Germinal center (tissue), 1 donor: Measurements from ENCODE around the gene FOXO1.
A peak's percentile ranks its signal among the peaks of the same experiment; 100 is the strongest.

Experiments
- DNase-seq: peaks from one replicate; pipeline ENCODE4 v3.0.0; 2012; ENCODE audit warnings: mixed read lengths, low spot score

FOXO1 gene

DNA sequence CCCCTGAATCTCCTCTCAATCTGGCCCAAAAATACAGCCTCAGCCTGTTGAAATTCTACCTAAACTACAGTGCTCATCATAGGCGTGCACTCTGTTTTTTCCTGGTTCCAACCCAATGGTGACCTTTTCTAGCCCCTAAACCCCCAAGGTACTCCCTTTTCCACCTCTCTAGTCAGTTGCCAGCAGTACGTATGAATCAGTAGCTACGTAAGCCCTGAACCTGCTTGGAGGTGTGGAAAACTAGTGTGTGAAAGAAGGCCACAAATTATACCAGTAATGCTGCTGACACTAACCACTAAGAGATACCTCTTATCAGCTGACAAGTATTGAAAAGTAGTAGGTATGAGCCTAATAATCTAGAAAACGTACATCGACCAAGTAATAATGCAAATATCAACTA, 60.9 kb downstream of the FOXO1 start:
- no peak for DNase-seq

DNA sequence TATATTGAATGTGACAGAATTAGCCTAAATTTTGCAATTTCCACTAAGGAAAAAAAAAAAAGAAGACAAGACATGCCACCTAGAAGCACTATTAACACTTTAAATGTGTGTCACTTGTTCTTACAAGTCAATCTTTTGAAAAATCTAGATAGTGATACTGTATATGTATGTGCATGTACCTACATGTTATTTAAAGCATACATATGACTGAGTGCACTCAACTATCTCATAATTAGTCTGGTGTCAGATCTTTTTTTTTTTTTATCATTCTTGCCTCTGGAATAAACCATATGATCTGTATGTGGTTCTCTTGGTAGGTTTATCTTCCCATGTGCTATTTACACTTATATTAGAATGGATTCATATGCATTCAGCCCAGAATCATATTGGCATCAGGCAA, 62.3 kb downstream of the FOXO1 start:
- DNase-seq: no peak

DNA sequence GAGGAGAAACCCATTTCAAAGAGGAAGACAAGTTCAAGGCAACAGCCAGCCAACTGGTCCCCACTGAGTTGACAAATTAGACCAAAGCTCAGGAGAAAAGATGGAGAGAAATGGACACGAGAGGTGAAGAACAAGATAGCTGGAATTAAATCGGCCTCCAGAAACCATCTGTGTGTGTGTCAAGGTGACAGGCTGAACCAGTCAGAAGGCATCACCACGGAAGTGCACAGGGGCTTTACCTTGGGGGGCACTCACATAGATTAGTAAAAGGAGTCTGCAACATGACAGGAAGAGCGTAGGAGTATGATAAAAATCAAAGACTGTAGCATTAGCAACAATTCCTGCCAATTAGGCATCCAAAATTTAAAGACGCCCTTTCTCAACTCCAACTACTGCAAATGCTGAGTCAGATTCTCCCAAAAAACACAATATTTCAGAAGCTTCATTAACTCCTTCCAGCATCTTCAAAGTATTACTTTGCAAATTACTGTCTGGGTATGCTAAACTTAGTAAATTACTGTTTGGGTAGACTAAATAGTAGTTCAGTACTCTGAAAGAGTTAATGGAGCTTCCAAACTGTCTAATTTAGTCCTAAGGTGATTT, 66.2 kb downstream of the FOXO1 start:
- no peak for DNase-seq

DNA sequence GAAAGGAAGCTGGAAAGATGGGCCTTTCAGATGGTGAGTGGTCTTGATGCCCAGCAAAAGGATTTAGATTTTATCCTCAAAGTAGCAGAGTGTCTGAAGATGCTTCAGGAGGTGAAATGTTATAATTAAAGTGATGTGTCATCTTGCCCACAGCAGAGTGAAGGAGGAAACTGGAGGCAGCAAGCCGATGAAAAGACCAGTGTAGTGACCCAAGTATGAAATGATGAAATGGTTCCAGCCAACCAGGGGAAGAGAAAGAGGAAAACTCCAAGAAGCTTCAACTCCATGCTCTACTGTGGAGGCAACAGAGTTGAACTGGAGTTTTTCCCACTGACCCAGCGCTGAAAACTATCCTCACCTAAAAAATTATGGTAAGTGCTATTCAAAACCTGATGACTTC, 66.7 kb downstream of the FOXO1 start:
- DNase-seq: no peak

DNA sequence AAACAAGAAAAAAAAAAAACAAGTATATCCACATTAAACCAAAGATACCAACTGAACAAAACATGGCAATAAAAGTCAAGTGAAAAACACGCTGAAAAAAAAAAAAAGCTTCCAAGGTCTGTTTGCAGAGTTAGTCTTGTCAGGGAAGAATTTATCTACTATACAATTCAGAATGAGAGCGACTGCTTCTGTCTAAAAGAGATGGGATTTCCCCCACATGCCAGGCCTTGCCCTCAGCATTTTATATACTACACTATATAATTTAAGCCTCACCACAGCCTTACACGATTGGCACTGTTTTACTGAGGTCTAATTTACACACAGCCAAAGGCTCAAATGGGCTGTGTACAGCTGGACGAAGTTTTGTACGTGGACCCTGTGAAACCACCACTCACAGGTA, 67.3 kb downstream of the FOXO1 start:
- DNase-seq: no peak

DNA sequence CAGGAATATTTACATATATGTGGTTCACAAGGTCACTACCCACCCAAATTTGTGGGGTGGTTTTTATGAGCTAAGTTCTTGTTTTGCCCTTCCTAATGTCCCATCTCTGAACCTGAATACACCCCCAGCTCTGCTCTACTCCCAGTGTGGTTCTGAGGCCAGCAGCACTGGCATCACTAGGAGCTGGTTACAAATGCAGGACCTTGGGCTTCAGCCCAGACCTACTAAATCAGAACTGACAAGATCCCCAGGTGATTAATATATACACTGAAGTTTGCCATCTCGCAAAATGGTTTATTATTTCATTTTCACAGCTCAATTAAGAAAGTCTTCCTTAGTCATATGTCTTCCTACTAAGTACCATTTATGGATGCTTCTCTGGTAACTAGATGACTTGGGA, 67.9 kb downstream of the FOXO1 start:
- no peak for DNase-seq

DNA sequence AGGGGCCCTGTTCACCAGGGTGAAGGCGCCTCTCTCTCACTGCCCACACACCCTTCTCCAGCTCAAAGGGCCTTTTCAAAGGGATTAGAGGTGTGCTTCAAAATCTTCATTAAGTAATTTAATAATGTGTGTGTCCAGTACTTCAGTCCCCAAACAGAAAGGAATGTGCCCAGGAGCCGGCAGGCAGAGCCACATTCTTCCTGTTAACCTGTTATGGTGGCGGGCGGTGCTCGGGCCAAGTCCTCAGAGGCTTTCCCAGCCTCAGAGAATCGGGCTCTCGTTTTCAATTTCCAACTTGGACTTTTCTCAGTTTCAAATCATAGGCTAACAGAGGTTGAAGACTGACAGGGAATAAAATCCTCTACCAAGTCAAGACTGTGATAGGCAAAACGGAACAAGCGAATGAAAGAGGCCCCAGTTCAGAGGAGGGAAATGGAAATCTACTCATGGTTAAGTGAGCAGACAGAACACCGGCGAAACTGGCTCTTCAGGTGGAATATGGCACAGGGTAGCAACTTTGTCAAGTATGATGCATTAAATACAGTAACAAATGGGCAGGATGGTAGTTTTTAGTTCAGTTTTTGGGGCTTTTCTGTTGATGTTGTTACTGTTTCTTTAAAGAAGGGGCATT, 68.6 kb downstream of the FOXO1 start:
- DNase-seq: no peak

DNA sequence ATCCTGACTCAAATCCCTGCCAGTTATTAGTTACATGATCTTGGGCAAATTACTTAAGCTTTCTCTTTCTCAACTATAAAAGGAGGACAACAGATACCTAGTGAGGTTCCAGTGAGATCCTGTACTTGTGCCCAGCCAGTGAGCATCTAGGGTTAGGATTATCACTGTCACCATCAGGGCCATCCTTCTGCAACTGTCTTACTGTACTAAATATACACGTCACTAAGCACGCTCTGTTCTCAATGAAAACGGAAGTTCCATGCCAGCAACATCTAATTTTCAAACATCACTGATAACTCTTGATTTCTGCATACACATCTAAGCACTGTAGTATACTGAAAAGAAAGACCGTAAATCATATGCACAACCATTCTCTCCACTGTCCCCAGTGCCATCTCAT, 70.0 kb downstream of the FOXO1 start:
- DNase-seq: peak; percentile 47

DNA sequence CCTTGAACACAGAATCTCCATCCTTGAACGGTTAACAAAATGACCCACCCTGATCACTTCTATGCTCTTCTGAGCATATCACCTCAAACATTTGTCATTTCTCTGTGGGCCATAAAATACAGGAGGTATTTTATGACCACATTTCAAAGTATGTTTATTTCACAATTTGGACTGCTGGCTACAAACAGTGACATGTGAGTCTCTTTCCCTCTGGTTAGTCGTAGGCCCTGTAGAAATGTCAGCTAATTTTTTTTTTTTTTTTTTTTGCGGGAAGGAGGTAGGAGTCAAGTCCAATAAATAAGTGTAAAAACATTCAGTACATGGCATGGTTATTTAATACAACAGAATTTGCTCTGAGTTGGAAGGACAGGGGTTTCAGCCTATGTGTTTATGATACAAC, 70.7 kb downstream of the FOXO1 start:
- DNase-seq: no peak

DNA sequence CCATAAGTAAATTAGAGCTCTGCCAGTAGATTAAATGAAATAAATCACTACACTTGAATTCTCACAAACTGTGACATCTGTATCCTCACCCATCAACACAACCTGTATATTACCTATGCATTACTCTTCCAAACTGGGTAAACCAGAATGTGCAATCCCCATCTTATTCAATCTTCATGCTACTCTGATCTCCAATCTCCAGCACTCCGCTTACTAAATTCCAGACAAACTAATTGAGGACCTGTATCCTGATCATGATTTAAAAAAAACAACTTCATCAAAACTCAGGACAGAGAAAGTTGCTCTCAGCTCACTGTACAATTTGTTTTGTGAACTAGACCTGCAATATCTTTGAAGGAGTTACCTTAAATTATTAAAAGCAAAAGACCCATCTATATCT, 74.4 kb downstream of the FOXO1 start:
- no peak for DNase-seq

DNA sequence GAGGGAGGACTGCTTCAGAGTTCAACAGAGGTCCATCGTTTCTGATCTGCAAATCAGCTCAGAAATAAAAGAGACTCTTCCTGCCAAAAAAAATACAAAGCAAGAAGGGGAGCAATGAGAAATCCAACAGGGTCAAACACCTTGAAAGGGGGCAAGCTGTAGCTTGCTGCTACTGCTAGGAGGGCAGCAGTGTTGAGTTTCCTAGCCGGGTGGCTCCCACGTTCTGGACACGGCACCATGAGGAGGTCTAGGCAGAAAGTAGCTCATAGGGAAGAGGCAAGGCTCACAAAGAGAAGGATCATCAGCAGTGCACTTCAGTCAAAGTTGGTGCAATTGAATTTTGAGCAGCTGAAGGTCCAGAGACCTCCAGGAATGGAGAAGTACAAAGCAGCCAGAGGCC, 75.3 kb downstream of the FOXO1 start:
- no peak for DNase-seq

DNA sequence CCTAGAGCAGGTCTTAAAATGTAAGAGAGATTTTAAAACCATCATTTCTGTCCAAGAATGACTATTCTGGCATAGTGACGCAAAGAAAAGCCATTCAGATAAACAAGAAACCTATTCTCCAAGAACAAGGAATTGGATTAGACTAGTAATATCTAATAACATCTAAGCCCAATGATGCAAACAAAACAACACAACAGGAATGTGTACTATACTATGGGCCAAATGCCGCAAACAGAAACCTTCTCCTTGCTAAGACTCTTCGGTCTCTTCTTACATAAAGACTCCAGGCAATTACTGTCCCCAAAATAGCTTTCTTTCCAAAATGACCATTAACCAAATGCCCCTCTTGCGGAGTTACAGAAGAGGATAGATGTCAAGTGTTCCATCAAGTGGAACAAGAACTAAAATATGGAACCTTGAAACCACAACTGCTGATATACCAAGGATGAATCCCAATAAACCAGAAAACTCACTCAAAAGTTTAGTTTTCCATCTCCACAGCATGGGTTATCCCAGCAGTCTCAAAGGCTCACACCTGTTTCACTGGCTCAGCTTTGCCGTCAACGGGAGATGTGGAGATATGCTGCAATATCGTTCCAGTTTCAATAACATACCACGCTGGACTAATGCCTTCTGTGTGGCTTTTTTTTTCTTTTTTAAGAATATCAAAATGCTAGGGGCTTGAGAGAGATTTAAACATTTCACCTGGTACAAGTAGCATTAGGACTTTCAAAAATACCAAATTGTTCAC, 76.2 kb downstream of the FOXO1 start:
- no peak for DNase-seq

DNA sequence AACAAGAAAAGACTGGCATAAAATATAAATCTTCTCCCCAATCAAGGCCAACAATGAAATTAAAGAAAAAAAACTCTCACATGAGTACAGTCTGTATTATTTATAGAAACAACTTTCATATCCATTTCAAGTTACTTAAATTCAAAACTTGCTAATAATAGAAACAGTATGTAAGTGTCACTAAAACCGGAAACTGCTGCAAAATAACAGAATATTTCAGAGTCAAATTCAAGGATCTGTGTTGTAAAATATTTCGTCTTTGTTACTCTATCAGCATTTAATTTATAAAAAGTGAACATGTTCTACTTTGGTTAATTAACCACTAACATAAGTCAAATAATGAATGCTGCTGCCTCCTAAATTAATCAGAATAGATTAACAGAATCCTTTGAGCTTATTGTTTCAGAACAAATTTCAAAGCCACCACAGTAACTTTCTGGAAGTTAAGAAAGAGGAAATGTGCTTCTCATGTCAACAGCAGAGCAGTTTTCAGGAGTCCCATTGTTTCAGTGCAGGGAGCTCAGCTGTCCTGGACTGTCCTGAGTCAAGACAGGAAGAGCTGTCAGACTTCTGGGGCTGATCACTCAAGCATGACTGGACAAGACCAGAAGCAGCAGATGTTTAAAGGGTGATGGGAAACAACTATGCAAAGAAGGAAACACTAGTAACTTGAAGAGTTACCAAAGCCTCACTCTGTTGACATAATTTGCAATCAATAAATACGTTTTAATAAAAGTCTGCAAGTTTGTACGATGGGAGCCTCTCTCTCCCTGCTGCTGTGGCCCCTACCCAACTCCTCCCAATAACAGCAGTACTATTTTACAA, 76.9 kb downstream of the FOXO1 start:
- peak; percentile 69 for DNase-seq

DNA sequence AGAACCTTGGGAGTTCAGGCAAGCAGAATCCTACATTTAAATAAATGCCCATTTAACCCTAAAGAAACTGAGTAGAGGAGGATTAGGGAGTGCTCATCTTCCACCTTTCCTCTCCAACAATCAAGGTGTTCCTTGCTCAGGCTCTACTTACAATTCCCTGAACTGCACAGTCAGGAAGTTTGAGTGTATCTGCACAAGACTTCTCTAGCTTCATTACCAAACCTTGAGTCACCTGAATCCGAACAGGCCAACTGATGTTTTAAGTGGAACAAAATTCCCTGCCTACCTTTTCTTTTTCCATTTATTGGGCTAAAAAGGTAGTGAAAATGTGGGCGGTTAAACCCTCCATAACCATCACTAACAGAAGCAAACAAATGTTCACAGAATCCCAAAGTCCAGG, 78.3 kb downstream of the FOXO1 start:
- no peak for DNase-seq

DNA sequence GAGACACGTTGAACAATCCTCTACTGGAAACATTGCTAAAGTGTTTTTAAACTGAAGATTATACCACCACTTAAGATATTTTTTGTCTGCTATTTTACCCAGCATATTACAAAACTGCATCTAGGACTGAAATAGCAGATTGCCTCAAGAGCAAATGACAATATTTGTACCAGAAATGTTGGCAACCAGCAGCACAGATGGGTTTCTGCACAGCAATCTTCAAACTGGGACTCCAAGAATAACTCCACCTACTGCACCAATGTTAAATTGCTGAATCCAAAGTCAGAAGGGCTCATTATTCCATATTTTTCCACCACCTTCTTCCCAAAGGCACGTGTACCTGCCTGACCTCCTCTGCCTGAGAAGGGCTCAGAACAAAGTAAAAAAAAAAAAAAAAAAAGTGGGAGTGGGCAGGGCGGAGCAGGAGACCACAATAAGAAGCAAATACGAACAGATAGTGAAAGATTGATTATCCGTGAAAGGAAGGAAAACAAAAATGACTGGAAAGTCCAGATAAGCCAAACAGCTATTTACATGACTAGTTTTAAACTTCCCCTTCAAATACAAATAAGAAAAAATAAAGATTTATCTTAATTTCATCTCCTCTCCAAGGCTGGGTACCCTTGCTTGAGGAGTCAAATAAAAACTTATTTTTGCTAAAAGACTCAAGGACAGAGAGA, 79.4 kb downstream of the FOXO1 start:
- DNase-seq: no peak

DNA sequence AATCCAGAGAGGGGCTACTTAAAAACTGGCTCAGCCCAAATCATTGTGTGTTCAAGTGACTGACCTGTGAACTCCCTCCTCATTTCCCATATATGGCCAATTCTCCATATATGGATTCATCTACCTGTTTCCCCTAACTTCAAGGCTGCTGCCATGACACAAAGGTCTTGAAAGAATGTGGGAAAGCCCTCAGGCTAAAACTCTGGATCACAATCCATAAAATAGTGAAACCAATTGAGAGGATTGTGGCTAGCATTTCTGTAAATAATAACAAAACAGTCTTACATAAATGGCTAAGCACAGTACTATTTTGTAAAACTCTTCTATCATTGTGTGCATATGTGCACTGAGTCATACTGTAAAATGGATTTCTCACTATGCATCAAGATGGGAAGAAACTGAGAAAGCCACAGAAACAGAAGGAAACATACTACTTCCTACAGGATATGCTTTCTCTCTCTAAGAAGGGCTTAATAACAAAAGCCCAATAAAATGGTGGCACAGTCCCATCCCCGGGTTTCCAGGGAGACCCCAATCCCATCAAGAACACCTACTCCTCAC, 80.5 kb downstream of the FOXO1 start:
- no peak for DNase-seq

DNA sequence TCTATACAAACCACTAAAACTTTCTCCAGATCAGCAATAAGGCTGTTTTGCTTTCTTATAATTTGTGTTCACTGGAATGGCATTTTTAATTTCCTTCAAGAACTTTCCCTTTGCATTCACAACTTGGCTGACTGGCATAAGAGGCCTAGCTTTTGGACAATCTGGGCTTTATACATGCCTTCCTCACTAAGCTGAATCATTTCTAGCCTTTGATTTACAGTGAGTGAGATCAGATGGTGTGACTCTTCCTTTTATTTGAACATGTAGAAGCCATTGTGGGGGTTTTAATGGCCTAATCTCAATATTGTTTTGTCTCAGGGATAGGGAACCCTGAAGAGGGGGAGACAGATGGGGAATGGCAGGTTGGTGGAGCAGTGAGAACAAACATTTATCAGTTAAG, 82.7 kb downstream of the FOXO1 start:
- no peak for DNase-seq

DNA sequence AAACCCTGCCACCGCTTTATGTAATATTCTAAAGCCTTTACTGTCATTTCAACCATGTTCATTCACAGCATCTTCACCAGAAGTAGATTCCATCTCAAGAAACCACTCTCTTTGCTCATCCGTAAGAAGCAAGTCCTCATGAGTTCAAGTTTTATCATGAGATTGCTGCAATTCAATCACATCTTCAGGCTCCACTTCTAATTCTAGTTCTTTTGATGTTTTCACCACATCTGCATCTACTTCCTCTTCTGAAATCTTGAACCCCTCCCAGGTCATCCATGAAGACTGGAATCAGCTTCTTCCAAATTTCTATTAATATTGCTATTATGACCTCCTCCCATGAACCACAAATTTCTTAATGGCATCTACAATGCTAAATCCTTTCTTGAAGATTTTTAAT, 83.9 kb downstream of the FOXO1 start:
- DNase-seq: no peak

DNA sequence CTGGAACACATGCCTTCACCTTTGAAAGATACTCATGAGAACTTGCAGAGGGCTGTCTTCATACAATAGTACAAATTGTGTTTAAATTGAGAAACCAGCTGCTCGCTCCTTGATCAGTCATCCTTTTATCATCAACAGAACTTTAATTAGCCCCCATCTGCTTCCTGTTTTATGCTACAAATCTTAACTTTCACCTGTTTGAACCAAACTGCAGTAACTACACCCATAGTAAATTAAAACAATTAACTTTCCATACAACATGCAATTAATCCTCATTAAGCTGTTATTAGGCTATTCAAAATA, 85.2 kb downstream of the FOXO1 start:
- DNase-seq: no peak

DNA sequence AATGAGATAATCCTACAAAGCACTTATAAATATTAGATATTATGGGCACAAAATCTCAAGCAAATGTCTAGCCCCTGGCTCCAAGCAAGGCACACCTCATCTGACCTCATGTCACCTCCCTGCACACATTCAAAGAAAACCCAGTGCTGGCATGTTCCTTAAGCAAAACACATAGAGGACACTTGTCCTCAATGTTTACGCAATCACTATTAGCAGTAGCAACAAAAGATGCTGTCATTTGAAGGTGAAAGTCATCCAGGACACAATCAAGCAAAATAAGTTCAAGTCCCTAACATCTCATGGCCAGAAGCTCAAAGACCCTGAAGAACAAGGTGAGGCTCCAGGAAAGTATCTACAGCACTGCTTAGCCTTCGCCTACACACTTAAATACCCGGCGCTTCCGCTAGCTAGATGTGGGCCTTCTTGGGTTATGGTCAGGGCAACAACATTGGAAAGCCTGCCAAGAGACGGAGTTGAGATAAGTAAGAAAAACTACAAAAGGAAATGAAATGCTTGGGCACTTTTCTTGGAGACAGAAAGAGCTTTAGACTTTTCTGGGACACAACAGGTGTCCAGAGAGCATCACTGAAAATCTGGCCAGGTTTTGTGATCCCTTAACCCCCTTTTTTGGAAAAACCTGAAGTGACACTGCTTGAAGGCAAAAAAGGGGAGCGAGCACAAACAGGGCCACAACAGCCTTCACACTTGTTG, 85.7 kb downstream of the FOXO1 start:
- no peak for DNase-seq

DNA sequence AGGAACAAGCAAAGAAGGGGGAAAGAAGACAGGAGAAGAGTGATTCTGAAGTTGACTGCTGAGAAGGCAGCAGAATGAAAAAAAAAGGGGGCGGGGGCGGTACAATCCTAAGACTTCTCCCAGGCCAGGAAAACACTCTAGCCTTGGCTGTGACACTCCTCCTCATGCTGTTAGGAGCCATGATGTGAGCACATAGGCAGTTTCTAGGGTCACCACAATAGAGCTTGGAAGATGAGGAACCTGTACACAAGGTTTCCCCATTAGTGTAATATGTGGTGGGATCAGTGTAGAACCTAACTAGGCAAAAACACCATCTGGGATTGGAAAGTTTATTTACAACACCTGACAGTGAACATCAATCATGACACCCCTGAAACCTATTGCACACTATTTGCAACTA, 86.9 kb downstream of the FOXO1 start:
- no peak for DNase-seq
